ENCODE results near the gene NCK1.

The NCK1 gene

DNA sequence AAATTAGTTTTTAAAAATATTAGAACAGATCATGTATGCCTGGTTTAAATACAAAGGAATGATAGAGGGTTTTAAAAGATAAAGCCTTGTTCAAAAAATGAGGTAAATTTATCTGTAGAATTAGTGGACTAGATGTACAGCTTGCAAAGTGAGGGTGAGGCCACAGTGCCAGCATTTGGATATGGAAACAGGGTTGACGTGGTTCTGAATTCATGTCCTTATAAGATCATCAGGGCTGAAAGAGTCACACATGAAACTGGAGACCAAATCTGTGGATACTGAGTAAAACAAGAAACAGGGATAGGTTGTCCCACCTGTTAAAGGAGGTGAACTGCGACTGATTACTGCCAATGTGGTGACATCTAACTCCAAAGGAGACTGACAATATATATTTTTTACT lies 46.3 kb downstream of the NCK1 start:
- no peak for DNase-seq (ENCODE audit: low read depth in 2 of 2)

DNA sequence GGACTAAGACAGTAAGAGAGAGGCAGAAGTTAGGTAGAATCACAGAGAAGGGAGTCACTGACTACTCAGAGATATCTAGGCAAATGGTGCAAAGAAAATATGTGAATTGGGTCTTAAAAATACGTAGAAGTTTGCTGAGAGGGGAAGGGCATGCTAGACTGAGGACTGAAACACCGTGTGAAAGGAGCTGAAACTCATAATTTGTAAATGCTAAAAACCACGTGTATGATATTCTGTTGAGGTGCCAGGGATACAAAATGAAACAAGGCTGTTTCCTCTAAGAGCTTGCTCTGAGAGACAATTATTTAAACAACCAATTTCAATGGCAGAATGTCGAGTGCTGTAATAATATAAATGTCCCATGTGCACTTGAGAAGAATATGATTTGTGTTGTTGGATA lies 47.2 kb downstream of the NCK1 start:
- DNase-seq (ENCODE audit: low read depth in 2 of 2) = no peak

DNA sequence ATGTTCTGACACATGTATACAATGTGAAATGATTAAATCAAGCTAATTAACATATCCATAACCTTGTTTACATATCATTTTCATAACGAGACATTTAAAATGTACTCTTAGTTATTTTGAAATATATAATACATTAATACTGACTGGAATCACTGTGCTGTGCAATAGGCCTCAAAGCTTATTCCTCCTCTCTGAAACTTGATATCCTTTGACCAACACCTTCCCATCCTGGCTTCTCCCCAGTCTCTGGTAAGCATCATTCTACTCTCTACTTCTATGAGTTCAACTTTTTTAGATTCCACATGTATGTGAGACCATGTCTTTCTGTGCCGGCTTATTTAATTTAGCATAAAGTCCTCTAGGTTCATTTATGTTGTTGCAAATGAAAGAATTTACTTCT lies 48.7 kb downstream of the NCK1 start:
- no peak for DNase-seq (ENCODE audit: low read depth in 2 of 2)

DNA sequence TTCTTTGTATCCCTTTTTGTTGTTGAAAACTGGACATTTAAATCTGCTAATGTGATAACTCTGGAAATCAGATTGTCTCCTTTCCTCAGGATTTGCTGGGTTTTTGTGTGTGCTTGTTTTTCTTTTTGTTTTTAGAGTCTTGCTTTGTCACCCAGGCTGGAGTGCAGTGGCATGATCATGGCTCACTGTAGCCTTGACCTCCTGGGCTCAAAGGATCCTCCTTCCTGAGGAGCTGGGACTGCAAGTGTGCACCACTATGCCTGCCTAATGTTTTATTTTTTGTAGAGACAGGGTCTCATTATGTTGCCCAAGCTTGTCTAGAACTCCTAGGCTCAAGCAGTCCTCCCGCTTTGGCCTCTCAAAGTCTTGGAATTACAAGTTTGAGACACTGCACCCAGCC lies 51.2 kb downstream of the NCK1 start:
- no peak for DNase-seq (ENCODE audit: low read depth in 2 of 2)

DNA sequence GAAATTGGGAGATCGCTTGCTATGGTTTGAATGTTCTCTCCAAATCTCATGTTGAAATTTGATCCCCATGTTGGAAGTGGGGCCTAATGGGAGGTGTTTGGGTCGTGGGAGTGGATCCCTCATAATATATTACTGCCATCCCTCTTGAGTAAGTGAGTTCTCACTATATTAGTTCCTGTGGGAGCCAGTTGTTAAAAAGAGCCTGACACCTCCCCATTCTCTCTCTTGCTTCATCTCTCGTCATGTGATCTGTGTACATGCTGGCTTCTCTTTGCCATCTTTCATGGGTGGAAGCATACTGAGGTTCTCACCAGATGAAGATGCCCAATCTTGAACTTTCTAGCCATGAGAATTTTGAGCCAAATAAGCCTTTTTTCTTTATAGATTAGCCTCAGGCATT lies 52.7 kb downstream of the NCK1 start:
- DNase-seq (ENCODE audit: low read depth in 2 of 2) = no peak

DNA sequence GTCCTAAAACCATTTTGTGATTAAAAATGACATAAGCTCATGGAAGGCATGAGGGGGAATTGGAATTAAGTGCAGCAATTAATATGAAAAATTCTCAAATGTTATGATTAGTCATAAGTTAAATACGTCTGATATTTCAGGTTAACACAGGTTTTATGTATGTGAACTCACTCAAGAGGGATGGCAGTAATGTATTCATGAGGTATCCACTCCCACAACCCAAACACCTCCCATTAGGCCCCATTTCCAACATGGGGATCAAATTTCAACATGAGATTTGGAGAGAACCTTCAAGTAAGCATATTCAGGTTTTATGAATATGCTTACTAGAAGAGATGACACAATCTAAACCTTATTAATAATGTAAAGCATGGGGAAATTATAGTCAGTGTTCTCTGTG lies 54.2 kb downstream of the NCK1 start:
- DNase-seq (ENCODE audit: low read depth in 2 of 2) = no peak

DNA sequence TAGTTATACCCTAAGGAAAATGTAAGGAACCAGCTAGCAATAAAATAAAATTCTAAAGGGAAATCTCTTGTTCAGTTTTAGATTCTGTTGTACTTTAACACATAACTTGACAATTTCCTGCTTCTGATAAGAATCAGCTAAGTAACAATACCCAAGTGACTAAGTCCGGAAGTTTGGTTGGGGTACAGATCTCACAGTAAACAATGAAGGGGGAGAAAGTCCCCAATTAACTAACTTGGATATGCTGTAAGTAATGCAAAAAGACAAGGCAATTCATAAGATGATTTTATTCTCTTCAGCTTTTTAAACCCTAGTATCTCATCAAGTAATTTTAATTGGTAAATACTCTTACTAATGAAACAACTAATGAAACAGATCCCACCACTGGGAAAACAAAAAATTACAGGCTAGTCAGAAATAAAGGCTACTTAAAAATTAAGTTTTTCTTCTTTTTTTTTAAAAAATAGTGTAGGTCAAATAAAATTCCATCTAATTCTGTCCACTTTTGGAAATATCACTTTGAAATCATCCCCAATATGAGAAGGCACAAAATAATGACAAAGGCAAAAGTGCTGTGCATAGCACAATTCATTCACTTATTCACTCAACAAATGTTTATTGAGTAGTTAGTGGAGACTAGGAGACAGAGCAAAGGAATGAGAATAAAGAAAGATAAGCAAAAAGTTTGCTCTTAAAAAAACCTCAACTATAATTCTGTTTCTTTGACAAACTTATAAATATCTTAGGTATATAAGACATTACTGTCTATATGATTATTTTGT lies 58.0 kb downstream of the NCK1 start:
- no peak for DNase-seq (ENCODE audit: low read depth in 2 of 2)

DNA sequence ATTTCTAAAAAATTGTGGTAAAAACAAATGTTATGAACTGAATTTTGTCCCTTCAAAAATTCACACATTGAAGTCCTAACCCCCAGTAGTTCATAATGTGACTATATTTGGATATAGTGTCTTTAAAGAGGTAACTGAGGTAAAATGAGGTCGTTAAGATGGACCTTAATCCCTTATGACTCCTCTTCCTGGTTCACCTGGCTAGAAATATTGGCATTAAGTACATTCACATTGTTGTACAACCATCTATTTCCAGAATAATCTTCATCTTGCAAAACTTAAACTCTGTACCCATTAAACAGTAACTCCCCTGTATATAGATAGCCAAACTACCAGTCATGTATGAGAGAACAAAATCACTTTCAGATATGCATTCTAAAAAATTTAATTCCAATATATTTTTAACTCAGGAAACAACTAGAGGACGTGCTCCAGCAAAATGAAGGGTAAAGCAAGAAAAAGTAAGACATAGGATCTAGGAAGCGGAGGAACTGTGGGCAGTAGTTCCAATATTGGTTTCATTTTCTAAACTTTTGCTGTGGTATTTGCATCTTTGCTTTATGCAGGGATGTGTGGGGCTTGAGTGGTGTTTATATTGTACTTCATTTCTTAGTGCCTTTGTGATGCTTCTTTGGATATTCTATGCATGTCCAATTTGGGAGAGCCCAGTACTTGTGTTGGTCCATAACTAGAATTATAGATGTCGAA lies 59.0 kb downstream of the NCK1 start:
- DNase-seq (ENCODE audit: low read depth in 2 of 2) = no peak

DNA sequence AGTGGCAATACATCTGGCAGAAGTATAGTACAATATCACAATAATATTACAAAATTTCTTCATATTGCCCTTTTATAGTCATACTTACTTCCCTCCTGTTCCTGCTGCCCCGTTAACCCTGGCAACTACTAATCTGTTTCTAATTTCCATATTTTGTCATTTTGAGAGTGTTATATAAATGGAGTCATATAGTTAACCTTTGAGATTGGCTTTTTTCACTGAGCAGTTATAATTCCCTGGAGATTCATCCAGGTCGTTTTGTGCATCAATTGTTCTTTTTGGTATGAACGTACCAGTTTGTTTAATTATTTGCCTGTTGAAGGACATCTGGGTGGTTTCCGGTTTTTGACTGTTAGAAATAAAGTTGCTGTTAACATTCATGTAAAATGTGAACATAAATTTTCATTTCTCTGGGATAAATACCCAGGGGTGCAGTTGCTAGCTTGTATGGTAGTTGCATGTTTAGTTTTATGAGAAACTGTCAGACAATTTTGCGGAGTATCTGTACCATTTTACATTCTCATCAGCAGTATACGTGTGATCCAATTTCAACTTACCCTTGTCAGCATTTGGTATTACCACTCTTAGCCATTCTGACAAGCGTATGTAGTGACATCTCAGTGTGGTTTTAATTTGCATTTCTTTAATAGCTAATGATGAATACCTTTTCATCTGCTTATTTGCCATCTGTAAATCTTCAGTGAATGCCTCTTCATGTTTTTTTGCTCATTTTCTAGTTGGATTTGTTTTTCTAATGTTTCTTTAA lies 63.6 kb downstream of the NCK1 start:
- no peak for DNase-seq (ENCODE audit: low read depth in 2 of 2)

DNA sequence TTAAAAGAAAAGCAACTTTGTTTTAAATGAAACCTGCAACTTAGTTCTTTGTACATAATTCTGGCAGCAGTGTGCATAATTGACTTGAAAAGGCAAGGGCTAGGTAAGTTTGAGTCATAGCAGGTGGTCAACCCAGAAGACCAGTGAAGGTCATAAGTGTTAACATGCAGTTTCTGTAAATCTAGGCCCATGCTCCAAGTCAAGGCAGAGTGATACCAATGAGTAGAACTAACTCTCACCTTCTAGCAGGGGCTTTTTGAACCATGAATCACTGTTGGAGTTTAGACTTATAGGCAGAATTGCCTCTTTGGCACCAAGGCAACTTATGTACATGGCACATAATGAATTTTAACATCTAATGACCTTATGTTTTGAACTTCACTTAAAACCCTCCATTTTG lies 66.2 kb downstream of the NCK1 start:
- DNase-seq (ENCODE audit: low read depth in 2 of 2) = no peak

DNA sequence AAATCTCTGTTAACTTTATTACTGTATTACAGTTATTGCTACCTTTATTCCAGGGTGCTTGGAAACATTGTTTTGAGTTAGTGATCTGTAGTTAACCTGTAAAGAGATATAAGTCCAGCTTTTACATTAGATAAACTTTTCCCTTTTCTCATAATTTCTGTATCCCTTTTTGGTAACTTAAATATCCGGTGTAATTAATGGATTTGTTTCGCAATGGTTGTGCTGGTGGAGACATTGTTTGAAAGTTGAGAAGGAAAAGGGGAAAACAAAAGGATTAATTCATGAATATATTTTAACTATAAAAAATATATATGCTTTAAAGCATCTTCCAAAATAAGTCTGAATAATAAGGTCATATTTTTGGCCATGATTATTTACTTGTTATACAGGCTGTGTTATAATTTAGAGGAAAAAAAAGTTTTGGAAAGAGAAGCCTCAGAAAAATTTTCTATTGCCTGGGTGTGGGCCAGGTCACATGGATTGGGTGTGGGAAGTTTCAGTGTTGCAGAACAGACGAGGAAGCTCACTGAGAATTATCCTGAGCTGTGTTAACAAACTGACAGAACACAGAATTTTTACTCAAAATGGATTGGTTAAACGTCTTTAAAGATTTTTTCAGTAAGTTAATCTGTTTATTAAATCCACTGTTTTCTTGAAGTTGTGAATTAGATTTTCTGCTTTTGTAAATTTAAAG lies 68.1 kb downstream of the NCK1 start:
- DNase-seq (ENCODE audit: low read depth in 2 of 2) = no peak

DNA sequence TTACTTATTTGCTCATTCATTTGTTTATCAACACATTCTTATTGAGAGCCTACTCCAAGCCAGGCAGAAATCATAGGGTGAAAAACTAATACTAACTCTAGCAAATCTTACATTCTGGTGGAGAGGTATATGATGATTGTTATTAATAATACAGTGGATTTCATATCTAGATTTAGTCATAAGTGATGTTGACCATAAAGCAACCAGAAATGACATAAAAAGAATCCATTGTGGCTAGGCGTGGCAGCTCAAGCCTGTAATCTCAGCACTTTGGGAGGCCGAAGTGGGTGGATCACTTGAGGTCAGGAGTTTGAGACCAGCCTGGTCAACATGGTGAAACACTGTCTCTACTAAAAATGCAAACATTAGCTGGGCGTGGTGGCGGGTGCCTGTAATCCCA lies 69.6 kb downstream of the NCK1 start:
- DNase-seq (ENCODE audit: low read depth in 2 of 2) = no peak

DNA sequence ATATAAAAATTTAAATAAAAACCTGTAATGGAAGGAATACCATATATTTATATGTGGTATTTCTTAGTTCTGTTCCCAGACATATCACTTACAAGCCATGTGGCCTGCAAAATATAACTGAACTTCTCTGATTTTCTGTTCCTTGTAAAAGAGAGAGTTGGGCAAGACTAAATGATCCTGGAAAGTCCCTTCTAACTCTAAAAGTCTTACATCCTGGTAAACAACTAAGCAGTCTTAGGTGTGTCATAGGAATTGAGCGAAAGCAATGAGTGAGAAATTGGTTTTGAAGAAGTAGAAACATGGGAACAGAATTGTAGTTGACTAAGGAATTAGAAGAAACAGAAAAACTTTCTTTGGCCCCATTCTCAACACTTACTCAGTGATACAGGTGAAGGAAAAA lies 70.5 kb downstream of the NCK1 start:
- no peak for DNase-seq (ENCODE audit: low read depth in 2 of 2)

DNA sequence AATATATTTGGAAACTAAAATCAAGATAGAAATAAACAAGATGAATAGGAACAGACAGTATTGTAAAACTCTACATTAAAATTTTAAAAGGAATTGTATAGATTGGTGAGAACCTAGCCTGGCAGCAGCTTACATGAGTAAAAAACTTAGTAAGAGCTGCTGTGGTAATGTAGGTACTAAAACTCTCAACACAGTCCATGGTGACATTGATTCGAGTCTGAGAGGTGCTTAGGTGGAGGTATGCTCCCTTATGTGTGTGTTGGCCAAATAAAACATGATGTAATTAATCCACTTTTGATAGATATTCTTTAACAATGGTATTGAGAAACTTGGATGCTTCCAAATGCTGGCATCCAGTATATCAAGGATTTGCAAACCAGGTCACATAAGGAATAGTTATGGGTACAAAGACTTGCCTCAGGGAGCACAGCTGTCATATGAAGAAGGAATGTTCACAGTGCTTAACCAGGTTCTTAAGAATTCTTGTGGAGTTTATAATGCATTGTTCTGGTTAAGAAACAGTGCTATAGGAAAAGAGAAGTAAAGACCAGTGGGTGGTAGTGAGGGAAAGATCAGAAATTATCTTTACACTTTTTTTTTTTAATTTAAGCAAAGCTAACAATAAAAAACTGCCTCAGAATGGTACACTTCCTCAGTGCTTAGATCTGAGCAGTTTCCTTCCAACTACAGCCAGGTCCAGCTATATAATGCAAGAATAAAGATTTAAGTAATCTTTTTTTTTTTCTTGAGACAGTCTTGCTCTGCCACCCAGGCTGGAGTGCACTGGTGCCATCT lies 71.2 kb downstream of the NCK1 start:
- no peak for DNase-seq (ENCODE audit: low read depth in 2 of 2)

DNA sequence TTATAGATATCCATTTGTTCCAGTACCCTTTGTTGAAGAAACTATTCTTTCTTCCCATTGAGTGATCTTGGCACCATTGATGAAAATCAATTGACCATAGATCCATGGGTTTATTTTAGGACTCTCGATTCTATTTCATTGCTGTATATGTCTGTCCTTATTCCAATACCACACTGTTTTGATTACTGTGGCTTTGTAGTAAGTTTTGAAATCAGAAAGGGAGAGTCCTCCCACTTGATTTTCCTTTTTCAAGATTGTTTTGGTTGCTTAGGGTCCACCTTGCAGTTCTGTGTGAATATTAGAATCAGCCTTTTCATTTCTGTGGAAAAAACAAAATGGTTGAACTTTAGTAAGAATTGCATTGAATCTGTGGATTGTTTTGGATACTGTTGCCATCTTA lies 75.2 kb downstream of the NCK1 start:
- DNase-seq (ENCODE audit: low read depth in 2 of 2) = no peak

DNA sequence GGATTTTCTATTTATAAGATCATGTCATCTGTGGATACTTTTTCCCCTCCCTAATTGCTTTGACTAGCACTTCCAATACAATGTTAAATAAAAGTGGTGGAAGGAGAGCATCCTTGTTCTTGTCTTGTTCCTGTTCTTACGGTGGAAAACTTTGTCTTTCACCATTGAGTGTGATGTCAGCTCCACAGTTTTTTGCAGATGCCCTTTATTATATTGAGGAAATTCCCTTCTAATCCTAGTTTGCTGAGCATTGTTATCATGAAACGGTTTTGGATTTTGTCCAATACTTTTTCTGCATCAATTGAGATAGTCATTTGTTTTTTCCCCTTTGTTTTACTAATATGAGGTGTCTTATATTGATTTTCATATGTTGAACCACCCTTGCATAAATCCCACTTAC lies 75.8 kb downstream of the NCK1 start:
- DNase-seq (ENCODE audit: low read depth in 2 of 2) = no peak

DNA sequence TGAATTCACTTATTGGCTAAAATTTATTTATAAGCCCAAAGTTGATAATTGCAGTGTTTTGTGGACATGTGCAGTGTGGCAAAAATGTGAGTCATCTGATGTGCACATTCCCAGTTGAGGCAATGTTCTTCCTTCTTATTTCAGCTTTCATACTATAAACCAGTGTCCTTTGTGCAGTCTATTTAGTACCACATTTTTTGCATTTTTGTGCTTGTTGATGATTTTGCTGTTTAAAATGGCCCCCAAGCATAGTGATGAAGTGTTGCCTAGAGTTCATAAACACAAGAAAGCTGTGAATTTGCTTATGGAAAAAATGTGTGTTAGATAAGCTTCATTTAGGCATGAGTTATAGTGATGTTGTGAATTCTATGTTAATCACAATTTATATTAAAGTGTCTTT lies 76.3 kb downstream of the NCK1 start:
- DNase-seq (ENCODE audit: low read depth in 2 of 2) = no peak

DNA sequence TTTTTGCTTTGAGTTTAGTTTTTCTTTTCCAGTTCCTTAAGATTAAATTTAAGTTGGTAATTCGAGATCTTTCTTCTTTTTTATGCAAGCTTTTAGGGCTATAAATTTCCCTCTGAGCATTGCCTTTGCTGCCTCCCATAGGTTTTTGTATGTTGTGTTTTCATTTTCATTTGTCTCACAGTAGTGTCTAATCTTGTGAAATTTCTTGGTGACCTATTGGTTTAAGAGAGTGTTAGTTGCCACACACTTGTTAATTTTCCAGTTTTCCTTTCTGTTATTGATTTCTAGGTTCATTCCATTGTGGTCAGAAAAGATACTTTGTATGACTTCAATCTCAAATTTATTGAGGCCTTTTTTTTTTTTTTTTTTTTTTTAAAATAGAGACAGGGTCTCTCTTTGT lies 77.5 kb downstream of the NCK1 start:
- DNase-seq (ENCODE audit: low read depth in 2 of 2) = no peak

DNA sequence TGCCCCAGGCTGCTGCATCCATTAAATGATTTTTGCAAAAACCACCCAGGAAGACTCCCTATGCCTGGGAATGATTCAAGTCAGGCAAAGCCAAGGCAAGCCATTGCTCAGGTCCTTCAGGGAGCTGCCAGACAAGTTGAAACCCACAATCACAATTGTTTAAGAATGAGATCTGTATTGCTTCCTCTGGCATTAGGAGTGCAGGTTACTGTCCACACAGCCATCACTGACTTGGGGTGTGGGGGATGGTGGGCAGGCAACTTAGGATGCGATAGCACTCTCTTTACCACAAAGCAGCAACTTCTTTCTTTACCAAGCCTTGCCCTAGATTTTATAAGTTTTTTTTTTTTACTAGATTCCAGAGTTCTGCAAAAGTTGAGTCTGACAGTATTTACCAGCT lies 80.8 kb downstream of the NCK1 start:
- DNase-seq (ENCODE audit: low read depth in 2 of 2) = no peak

DNA sequence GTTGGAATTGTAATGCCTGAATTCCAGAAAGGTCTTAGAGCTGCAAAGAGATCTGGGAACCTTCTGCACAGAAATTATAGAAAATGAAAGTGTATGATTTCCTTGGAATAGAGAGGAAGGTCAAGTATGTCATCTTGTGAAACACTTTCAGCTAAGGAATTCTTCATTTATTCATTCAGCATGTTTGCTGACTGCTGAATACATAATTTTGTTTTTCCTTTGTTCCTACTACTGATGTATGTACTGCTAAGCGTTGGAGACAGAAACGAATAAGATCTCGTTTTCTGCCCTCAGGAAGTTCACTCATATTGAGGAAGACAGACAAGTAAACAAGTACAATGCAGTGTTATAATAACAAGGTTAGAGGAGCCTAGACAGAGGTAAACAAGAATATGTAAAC lies 81.4 kb downstream of the NCK1 start:
- DNase-seq (ENCODE audit: low read depth in 2 of 2) = no peak

DNA sequence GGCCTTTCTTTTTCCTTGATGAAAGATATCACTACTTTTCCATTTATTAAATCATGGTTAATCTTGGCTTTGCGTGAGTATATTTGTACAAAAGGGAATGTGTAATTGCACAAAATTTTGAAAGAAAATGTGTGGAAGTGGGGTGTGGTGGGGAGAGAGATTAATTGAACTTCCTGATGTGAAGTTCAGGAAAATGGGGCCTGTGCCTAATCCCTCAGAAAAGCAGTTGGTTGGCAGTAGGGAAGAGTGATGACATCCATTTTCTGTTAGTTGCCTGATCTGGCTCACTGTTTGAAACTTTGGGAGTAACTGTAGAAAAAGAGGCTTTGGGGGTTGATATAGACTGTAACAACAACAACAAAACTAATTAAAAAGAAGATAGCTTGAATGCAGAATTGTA lies 85.0 kb downstream of the NCK1 start:
- no peak for DNase-seq (ENCODE audit: low read depth in 2 of 2)

DNA sequence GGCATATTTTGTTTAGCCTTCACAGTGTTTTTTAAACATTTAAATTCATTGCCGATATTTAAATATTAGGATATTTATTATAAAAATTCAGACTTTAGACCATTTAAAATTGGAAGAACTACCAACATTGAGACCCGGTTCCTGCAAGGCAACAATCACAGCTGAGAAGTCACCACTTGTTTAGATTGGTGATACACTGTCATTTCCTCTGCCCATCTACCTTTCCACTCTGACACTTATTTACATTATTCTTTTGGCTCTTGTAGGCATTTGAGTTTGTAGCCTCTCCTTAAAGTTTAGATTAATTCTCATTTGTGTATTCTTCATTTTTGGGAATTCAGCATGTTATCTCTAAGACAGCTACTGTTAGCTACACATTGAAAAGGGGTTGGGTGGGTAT lies 85.5 kb downstream of the NCK1 start:
- no peak for DNase-seq (ENCODE audit: low read depth in 2 of 2)
